ENCODE measurements around the gene ZNF324.
"Not testable (repeated sequence)": the region's sequence is repeated elsewhere in the genome, so short reads cannot be mapped to it uniquely, and the experiment has no call there.

The ZNF324 gene
- 22.8 to 30.5 (median 26.7) reads per million in 3 experiments for total RNA-seq

DNA sequence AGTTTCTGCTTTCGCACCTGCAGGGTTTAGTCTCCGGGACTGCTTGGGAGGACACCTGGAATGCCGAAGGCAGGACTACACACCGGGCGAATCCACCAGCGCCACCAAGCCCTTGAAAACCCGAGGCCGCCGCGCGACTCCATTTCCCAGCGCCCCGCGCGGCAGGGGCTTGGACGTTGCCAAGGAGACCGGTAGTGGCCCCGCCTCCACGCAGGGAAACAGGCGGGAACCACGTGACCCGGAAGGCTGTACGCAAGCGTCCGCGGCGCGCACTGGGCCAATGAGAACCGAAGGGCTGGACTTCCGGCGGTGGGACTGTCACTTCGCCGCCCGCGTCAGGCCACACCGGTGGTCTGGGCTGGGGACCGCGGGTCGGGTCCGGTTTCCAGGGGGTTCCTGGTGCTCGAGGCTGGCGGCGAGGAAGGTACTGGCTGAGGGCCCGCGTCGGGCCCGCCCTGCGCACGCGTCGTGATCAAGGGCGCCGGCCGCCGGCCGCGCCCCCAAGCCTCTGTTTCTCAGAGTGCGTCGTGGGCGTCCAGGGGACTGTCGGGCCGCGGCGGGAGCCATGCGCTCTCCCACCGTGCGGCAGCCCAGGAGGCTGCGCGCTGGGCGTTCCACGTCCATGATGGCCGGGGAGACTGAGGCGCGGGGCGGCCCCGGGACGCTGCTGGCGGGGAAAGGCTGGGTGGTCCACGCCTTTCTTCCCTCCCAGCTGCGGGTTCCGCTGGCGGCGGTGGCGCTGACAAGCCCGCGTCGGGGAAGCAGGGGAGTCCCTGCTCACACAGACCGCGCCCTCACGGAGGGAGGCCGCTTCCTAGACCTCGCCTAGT lies at the start of gene ZNF324:
Gene ZNF324, plus strand, starts transcription at position 321 of the 830 bp plus-strand sequence. CDS start 2,106 bp downstream, outside the sequence.
- peak; percentile 94 for DNase-seq

DNA sequence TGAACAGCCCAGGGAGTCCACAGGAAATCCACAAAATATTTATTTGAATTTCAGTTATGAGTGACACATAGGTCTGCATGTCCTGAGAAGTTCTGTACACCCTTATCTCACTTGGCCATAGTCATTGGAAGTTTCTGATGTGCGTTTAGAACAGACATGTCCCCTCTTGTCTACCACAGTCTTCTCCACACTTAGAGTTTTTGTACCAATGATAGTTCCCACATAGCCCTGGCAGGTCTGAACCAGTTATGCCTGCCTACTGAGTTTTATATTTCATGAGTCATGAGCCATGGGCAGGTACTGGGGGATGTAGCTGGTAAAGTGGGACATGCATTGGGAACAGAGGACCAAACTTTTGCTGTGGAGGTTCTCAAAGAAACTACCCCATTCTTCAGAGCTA lies 38.3 kb upstream of the ZNF324 start:
- DNase-seq, result no peak

DNA sequence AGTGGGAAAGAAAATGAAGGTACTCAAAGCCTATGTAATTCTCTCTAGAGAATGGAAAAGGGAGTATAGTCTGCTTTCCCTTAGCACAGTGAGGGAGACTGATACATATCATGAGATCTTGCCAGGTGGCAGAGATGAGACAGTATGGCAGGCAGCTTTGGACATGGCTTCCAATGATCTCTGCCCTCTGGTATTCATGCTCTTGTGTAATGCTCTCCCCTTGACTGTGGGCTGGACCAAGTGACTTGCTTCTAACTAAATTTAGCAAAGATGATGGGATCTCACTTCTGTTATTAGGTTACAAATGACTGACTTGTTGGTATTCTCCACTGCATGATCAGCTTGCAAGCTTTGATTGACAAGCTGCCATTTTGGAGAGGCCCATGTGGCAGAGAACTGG lies 37.1 kb upstream of the ZNF324 start:
- no peak for DNase-seq

DNA sequence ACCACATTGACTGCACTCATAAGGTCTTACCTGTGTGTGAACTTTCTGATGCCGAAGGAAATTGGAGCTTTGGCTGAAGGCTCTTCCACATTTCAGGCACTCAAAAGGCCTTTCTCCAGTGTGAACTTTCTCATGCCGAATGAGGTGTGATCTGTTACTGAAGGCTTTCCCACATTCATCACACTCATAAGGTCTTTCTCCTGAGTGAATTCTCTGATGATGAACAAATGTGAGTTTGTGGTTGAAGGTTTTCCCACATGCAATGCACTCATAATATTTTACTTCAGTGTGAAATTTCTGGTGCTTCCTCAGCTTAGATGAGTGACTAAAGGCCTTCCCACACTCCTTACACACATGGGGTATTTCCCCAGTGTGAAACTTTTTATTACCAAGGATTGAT lies 32.7 kb upstream of the ZNF324 start:
- no peak for DNase-seq

DNA sequence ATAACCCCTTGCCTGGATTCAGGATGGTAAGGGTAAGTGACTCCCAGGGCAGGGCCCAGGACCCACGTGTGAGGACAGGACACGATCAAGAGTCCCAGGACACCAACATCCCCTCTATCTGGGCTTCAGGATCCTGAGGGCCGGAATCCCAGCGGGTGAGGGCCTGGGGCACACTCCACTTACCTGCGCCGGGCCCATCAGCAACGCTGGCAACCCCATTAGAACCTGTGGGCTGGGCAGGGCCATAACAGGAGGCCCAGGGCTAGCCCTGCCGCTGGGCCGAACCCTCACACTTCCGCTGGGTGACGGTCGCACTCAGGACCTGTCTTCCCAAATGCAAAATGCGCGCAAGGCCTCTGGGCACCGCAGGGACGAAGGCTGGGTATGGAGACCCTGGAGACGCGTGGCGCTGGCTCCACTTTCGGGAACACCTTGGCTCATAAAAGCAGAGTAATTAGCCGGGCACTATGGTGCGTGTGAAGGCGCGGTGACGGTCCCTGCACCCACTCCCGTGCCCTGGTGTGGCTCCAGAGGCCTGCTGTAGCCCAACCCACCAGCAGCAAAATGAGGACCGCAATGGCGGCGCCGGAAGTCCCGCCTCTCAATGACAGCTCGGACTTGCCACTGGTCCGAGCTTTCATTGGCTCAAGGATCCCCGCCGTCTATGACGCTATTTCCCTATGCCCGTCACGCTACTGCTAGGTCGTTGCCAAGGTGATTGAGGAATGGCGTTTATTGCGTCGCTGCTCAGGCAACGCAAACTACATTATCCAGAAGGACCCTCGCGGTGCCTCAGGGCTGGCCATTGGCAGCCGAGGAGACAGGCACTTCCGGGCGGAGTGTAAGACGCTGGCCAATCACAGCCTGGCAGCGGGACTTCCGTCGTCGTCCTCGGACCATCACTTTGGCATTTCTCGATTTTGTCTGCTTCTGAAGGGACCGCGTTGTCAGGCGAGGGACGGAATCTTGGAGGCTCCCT lies 27.0 kb upstream of the ZNF324 start, which contains the start of gene ZNF132:
Gene ZNF132, minus strand, starts transcription at position 578 of the 979 bp plus-strand sequence. Its CDS starts 332 bp downstream, at position 246.
- peak; percentile 97 for DNase-seq

DNA sequence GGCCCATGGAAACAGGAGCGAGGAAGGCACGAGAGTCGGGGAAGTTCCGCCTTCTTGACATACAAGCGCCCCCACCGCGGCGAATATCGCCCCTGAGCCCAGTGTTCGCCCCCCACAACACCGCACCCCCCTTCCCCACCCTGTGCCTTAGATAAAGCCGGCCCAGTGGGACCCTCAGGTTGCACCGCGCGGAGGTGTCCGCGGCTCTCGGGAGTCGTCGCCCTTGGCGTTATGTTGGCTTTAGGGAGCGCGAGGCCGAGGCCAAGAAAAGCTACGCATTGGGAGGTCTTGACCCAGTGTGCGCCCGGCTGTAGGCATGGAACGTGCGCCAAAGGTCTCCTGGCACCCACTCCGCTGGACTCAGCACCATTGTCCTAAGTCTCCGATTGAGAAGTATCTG lies 26.3 kb upstream of the ZNF324 start:
- DNase-seq, result no peak

DNA sequence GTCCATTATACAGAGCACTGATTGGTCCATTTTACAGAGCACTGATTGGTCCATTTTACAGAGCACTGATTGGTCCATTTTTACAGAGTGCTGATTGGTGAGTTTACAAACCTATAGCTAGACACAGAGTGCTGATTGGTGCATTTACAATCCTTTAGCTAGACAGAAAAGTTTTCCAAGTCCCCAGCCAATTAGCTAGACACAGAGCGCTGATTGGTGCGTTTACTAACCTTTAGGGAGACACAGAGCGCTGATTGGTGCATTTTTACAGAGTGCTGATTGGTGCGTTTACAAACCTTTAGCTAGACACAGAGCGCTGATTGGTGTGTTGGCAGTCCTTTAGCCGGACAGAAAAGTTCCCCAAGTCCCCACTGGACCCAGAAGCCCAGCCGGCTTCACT lies 23.9 kb upstream of the ZNF324 start:
- DNase-seq, result not testable (repeated sequence)

DNA sequence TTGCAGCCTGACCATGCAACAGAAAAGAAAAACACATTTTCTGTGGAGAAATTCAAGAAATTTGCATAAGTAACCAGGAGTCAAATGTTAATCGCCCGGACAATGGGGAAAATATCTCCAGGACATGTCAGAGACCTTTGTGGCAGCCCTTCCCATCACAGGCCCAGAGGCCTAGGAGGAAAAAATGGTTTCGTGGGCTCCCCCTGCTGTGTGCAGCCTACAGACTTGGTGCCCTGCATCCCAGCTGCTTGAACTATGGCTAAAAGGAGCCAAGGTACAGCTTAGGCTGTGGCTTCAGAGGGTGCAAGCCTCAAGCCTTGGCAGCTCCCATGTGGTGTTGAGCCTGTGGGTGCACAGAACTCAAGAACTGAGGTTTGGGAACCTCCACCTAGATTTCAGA lies 18.0 kb upstream of the ZNF324 start:
- DNase-seq, result not testable (repeated sequence)

DNA sequence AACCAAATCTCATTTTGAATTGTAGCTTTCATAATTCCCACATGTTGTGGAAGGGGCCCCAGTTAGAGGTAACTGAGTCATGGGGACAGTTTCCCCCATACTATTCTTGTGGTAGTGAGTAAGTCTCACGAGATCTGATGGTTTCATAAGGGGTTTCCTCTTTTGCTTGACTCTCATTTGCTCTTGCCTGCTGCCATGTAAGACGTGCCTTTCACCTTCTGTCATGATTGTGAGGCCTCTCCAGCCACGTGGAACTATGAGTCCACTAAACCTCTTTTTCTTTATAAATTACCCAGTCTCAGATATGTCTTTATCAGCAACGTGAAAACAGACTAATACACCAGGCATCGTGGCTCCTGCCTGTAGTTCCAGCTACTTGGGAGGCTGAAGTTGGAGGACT lies 16.9 kb upstream of the ZNF324 start:
- not testable (repeated sequence) for DNase-seq

DNA sequence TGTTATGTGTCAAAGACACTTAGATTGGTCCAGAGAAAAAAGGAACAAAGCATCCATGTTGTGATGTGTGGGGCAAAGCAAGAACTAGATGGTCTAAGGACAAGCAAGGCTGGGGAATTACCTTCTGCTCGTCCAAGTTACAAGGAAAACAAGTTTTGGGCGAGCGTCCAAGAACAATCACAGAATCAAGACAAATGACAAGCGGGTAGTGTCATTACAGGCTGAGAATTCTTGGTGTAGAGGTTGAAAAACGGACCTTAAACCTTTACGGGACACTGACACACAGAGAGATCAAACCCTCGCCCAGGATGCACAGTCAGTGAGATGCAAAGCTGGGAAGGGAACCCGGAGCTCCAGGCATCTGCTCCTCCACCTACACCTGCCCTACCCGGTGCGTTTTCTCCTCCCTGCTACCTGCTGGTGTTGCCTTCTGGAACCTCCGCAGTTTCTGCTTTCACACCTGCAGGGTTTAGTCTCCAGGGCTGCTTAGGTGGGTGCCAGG lies 16.0 kb upstream of the ZNF324 start:
- no peak for DNase-seq

DNA sequence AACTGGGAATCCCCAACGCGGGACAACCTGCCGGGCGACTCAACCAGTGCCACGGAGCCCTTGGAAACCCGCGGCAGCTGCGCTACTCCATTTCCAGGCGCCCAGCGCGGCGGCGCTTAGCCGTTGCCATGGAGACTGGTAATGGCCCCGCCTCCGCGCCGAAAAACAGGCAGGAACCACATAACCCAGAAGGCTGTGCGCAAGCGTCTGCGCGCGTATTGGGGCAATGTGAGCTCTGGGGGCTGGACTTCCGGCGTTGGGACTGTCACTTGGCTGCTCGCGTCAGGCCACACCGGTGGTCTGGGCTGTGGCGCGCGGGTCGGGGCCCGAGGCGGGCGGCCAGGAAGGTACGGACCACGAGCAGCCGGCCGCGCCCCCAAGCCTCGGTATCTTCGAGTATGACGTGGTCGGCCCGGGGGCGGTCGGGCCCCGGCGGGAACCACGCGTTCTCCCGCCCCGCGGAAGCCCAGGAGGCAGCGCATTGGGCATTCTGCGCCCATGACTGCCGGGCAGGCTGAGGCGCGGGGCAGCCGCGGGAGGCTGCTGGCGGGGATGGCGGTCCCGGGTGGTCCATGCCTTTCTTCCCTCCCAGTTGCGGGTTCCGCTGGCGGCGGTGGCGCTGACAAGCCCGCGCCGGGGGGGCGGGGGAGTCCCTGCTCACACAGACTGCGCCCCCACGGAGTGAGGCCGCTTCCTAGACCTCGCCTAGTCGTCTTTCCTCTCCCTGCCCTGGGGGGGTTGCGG lies 15.3 kb upstream of the ZNF324 start, which contains the start of gene ZNF324B:
Gene ZNF324B, plus strand, starts transcription at position 265 of the 744 bp plus-strand sequence. CDS start 2,080 bp downstream, outside the sequence.
- DNase-seq, result peak; percentile 96

DNA sequence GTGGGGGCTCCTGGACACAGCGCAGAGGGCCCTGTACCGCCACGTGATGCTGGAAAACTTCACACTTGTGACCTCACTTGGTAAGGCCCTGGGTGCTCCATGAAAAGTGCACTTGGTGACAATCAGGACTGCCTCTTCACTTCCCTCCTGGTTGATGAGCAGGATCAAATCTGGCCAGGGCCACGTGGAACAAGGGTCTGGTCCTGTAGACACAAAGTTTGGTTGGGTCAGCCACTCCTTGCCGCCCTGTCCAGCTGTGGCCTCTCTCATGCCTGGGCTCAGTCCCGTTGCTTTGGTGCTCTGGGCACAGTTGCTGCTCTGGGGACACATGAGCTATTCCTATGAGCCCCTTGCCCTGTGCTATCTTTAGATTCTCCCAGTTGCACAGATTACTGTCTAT lies 13.1 kb upstream of the ZNF324 start:
- no peak for DNase-seq

DNA sequence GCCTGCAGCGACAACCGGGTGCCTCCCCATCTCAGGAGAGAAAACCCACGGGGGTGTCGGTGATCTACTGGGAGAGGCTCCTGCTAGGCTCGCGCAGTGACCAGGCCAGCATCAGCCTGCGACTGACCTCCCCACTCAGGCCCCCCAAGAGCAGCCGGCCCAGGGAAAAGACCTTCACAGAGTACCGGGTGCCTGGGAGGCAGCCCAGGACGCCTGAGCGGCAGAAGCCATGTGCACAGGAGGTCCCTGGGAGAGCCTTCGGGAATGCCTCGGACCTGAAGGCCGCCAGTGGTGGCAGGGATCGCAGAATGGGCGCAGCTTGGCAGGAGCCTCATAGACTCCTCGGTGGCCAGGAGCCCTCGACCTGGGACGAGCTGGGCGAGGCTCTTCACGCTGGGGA lies 11.6 kb upstream of the ZNF324 start:
- DNase-seq, result no peak

DNA sequence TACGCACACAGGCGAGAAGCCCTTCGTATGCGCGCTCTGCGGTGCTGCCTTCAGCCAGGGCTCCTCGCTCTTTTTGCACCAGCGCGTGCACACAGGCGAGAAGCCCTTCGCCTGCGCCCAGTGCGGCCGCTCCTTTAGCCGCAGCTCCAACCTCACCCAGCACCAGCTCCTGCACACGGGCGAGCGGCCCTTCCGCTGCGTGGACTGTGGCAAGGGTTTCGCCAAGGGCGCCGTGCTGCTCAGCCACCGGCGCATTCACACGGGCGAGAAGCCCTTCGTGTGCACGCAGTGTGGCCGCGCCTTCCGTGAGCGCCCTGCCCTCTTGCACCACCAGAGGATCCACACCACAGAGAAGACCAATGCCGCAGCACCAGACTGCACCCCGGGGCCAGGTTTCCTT lies 10.8 kb upstream of the ZNF324 start:
- DNase-seq, result no peak

DNA sequence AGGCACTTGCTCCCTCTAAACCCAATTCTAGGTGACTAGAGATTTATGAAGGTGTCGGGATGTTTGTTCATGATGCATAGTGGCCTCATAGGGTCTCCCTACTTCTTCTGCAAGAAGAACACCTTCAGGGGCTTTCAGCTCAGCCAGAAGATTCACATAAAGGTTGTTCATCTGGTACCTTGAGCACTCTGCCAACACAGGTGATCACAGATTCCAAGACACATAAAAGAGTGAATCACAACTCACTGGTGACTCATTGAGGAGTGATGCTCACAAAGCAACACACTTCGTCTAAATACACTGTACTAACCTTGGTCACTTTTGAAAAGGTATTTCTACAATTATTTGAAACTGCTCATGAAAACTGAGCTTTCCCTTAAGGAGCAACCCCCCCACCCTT lies 6.8 kb upstream of the ZNF324 start:
- DNase-seq, result no peak

DNA sequence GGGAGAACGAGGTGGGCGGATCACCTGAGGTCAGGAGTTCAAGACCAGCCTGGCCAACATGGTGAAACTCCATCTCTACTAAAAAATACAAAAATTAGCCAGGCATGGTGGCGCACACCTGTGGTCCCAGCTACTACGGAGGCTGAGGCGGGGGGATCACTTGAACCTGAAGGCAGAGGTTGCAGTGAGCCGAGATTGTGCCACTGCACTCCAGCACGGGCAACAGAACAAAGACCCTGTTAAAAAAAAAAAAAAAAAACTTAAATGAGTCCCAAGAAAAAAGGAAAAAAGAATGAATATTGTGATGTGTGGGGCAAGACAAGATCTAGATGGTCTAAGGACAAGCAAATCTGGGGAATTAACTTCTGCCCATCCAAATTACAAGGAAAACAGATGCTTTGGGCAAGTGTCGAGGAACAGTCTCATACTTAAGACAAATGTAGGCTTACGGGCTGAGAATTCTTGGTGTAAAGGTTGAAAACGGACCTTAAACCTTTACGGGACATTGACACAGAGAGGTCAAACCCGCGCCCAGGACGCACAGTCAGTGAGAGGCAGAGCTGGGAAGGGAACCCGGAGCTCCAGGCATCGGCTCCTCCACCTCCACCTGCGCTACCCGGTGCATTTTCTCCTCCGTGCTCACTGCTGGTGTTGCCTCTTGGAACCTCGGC lies 656 bp upstream of the ZNF324 start:
- DNase-seq, result no peak

DNA sequence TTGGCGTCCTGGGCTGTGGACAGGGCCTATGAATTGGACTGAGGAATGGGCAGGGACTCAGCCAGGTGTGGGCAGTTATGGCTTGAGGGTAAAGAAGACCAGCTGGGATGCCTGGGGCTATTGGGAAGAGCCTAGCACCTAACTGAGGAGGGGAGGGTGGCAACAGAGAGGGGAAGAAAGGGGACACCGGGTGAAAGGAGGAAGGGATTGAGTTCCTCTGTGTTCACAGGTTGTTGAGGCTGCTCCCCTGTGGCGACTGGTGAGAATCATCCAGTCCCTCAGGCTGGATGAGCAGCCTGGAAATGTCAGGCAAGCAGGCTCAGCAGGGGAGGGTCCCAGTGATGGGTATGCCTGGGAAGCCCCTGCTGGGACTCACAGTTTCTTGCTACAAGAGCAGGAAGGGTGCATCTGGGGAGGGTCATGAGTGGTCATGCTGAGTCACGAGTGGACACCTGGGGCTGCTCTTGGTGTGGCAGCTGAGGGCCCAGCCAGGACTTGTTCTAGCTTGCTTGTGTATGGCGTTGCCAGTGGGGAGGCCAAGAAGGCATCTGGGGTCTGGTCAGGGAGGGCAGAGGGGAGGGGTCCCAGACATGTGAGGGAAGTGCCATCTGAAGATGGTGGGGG lies 1.4 kb downstream of the ZNF324 start:
- DNase-seq, result no peak

DNA sequence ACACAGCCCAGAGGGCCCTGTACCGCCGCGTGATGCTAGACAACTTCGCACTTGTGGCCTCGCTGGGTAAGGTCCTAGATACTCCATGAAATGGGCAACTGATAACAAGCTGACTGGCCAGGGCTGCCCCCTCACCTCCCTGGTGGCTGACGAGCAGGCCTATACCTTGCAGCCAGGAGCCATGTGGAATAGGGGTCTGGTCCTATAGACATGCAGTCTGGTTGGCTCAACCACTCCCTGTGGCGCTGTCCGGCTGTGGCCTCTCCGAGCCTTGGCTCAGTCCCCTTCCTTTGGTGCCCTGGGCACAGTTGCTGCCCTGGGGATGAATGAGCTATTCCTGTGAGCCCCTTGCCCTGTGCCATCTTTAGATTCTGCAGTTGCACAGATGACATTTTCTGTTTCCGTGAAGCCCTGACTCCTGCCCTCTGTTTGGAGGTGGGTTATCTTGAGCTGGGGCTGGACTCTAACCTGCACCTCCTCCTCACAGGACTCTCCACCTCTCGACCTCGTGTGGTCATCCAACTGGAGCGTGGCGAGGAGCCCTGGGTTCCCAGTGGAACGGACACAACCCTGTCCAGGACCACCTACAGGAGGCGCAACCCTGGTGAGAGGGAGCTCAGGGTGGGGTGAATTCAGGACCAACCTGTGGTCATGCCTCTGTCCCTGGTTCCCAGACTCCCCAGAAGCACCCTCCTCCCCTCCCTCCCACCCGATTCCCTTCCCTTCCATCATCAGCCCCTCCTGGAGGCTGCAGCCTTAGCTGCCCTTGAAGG lies 2.5 kb downstream of the ZNF324 start:
- no peak for DNase-seq

DNA sequence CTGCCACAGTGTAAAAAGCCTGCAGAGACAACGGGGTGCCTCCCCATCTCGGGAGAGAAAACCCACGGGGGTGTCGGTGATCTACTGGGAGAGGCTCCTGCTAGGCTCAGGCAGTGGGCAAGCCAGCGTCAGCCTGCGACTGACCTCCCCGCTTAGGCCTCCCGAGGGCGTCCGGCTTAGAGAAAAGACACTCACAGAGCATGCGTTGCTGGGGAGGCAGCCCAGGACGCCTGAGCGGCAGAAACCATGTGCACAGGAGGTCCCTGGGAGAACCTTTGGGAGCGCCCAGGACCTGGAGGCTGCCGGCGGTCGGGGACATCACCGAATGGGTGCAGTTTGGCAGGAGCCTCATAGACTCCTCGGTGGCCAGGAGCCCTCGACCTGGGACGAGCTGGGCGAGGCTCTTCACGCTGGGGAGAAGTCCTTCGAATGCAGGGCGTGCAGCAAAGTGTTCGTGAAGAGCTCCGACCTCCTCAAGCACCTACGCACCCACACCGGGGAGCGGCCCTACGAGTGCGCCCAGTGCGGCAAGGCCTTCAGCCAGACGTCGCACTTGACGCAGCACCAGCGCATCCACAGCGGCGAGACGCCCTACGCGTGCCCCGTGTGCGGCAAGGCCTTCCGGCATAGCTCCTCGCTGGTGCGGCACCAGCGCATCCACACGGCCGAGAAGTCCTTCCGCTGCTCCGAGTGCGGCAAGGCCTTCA lies 4.1 kb downstream of the ZNF324 start:
- DNase-seq, result not testable (repeated sequence)

DNA sequence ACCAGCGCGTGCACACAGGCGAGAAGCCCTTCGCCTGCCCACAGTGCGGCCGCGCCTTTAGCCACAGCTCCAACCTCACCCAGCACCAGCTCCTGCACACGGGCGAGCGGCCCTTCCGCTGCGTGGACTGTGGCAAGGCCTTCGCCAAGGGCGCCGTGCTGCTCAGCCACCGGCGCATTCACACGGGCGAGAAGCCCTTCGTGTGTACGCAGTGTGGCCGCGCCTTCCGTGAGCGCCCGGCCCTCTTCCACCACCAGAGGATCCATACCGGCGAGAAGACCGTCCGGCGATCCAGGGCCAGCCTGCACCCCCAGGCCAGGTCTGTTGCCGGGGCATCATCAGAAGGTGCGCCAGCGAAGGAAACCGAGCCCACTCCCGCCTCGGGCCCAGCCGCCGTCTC lies 4.9 kb downstream of the ZNF324 start:
- DNase-seq, result no peak

All from central memory CD4-positive, alpha-beta T cell (primary cell).